Measurements from ENCODE around the gene EHMT2.
"Not testable (repeated sequence)": the region's sequence is repeated elsewhere in the genome, so short reads cannot be mapped to it uniquely, and the experiment has no call there.

EHMT2 gene

GRCh38 chr6:31927863-31928671 lies 30.6 kb upstream of the EHMT2 start:
- DNase-seq: no peak
- no peak for TF ChIP-seq GATA1 (IDR thresholded peaks at IDR 0.05; ENCODE audit: low read depth, low read length)
- TF ChIP-seq POLR2A (IDR thresholded peaks at IDR 0.05; ENCODE audit: low read length): no peak

- no peak for DNase-seq
These were observed 29.9 kb upstream of the EHMT2 start, which contains the start of gene C2 for GRCh38 chr6:31927242-31927862. TSS of gene C2 (plus strand) at chr6:31927717. CDS start at chr6:31927753, 36 bp downstream.

GRCh38 chr6:31922942-31923341 lies 25.4 kb upstream of the EHMT2 start:
- peak; percentile 13 to 40 for DNase-seq
- TF ChIP-seq POLR2A (IDR thresholded peaks at IDR 0.05; ENCODE audit: low read length): no peak
- TF ChIP-seq GATA1 (IDR thresholded peaks at IDR 0.05; ENCODE audit: low read depth, low read length): no peak

More at GRCh38 chr6:31927242-31927862, 29.9 kb upstream of the EHMT2 start, which contains the start of gene C2:
- no peak for TF ChIP-seq POLR2A (IDR thresholded peaks at IDR 0.05; ENCODE audit: low read length)
- TF ChIP-seq GATA1 (IDR thresholded peaks at IDR 0.05; ENCODE audit: low read depth, low read length): no peak

- TF ChIP-seq GATA1 (IDR thresholded peaks at IDR 0.05; ENCODE audit: low read depth, low read length) (no peak), POLR2A (IDR thresholded peaks at IDR 0.05; ENCODE audit: low read length) (no peak)
- DNase-seq: no peak
These were observed 23.3 kb upstream of the EHMT2 start for GRCh38 chr6:31920811-31921210.

- no peak for DNase-seq
- TF ChIP-seq GATA1 (IDR thresholded peaks at IDR 0.05; ENCODE audit: low read depth, low read length): no peak
- TF ChIP-seq POLR2A (IDR thresholded peaks at IDR 0.05; ENCODE audit: low read length): no peak
These were observed 22.3 kb upstream of the EHMT2 start for GRCh38 chr6:31919624-31920303.

GRCh38 chr6:31918069-31918720 lies 20.7 kb upstream of the EHMT2 start:
- TF ChIP-seq POLR2A (IDR thresholded peaks at IDR 0.05; ENCODE audit: low read length): no peak
- no peak for TF ChIP-seq GATA1 (IDR thresholded peaks at IDR 0.05; ENCODE audit: low read depth, low read length)
- DNase-seq: no peak

- DNase-seq: no peak
- no peak for TF ChIP-seq POLR2A (IDR thresholded peaks at IDR 0.05; ENCODE audit: low read length)
- no peak for TF ChIP-seq GATA1 (IDR thresholded peaks at IDR 0.05; ENCODE audit: low read depth, low read length)
These were observed 18.3 kb upstream of the EHMT2 start for GRCh38 chr6:31915756-31916155.

GRCh38 chr6:31915351-31915750 lies 17.9 kb upstream of the EHMT2 start:
- no peak for DNase-seq
- TF ChIP-seq POLR2A (IDR thresholded peaks at IDR 0.05; ENCODE audit: low read length): no peak
- no peak for TF ChIP-seq GATA1 (IDR thresholded peaks at IDR 0.05; ENCODE audit: low read depth, low read length)

- TF ChIP-seq POLR2A (IDR thresholded peaks at IDR 0.05; ENCODE audit: low read length) (no peak), GATA1 (IDR thresholded peaks at IDR 0.05; ENCODE audit: low read depth, low read length) (no peak)
- DNase-seq: no peak
These were observed 14.5 kb upstream of the EHMT2 start for GRCh38 chr6:31911826-31912585.

GRCh38 chr6:31909298-31909697 lies 11.8 kb upstream of the EHMT2 start:
- DNase-seq: not testable (repeated sequence)

GRCh38 chr6:31908791-31909190 lies 11.3 kb upstream of the EHMT2 start:
- no peak for TF ChIP-seq GATA1 (IDR thresholded peaks at IDR 0.05; ENCODE audit: low read depth, low read length)
- TF ChIP-seq POLR2A (IDR thresholded peaks at IDR 0.05; ENCODE audit: low read length): no peak
- DNase-seq: no peak

- DNase-seq: not testable (repeated sequence)
These were observed 10.8 kb upstream of the EHMT2 start for GRCh38 chr6:31908255-31908654.

GRCh38 chr6:31907158-31907813 lies 9.8 kb upstream of the EHMT2 start:
- TF ChIP-seq GATA1 (IDR thresholded peaks at IDR 0.05; ENCODE audit: low read depth, low read length) (no peak), POLR2A (IDR thresholded peaks at IDR 0.05; ENCODE audit: low read length) (no peak)
- DNase-seq: no peak

- DNase-seq: not testable (repeated sequence)
These were observed 9.2 kb upstream of the EHMT2 start for GRCh38 chr6:31906727-31907126.
